ENCODE results near the gene ACOXL.
A peak's percentile ranks its signal among the peaks of the same experiment; 100 is the strongest.

Gene ACOXL

GRCh38 chr2:111050701-111051376 lies 318.5 kb downstream of the ACOXL start:
- no peaks in the 10 kb centered on the region for H3K9me3 ChIP-seq (ENCODE audit: control insufficient read depth, low read length)
- no peak overlapping the region for H3K4me3 ChIP-seq (ENCODE audit: insufficient read depth in 1 of 2, low read depth in 1 of 2, low read length in 2 of 2)
- no peak overlapping the region for H2AFZ ChIP-seq (ENCODE audit: low read depth, low read length)
- H3K4ac ChIP-seq (ENCODE audit: low read depth in 1 of 2, low read length in 2 of 2) = no peak overlapping the region
- H3K27me3 ChIP-seq (ENCODE audit: control insufficient read depth in 1 of 2, insufficient read depth in 1 of 2, low read length in 2 of 2) = peaks cover 73 to 92% of the 10 kb centered on the region in 2 experiments
- no peak overlapping the region for H2BK120ac ChIP-seq (ENCODE audit: low read depth, low read length)
- no peak overlapping the region for H2BK5ac ChIP-seq (ENCODE audit: low read depth, low read length, poor library complexity, severe bottlenecking)
- H3K4me2 ChIP-seq (ENCODE audit: low read length, poor library complexity, severe bottlenecking) = no peak overlapping the region
- H4K8ac ChIP-seq (ENCODE audit: low read length) = no peak overlapping the region
- no peak overlapping the region for H3K18ac ChIP-seq (ENCODE audit: low read depth in 1 of 2, low read length in 2 of 2)
- H3K4me1 ChIP-seq (ENCODE audit: control insufficient read depth, insufficient read depth, low read depth, low read length) = peaks cover 11% of the 10 kb centered on the region
- H3K9ac ChIP-seq (ENCODE audit: low read length) = no peak overlapping the region
- H2BK15ac ChIP-seq (ENCODE audit: low read depth, poor library complexity, severe bottlenecking) = no peak overlapping the region
- DNase-seq = no peak
- no peak overlapping the region for H2AK5ac ChIP-seq (ENCODE audit: low read length, severe bottlenecking)
- no peak overlapping the region for H3K14ac ChIP-seq (ENCODE audit: low read length in 2 of 2)
- no peak overlapping the region for H2BK12ac ChIP-seq (ENCODE audit: low read length in 2 of 2)
- no peaks in the 10 kb centered on the region for H3K36me3 ChIP-seq (ENCODE audit: control insufficient read depth in 1 of 2, insufficient read depth in 2 of 2, low read depth in 1 of 2, low read length in 2 of 2)
- no peaks in the 10 kb centered on the region for H3K79me1 ChIP-seq (replicated peaks; ENCODE audit: low read length, poor library complexity, severe bottlenecking)
- H3K27ac ChIP-seq (ENCODE audit: low read length, poor library complexity, severe bottlenecking) = no peak overlapping the region
- H4K91ac ChIP-seq (ENCODE audit: low read length) = no peak overlapping the region
- no peak overlapping the region for H3K23ac ChIP-seq (ENCODE audit: low read length in 2 of 2)
- 80% methylated on average over 6 of the region's 9 CpGs for WGBS

GRCh38 chr2:111052621-111053020 lies 320.2 kb downstream of the ACOXL start:
- H4K8ac ChIP-seq (ENCODE audit: low read length) = no peak overlapping the region
- H2BK5ac ChIP-seq (ENCODE audit: low read depth, low read length, poor library complexity, severe bottlenecking) = no peak overlapping the region
- no peak overlapping the region for H2BK12ac ChIP-seq (ENCODE audit: low read length in 2 of 2)

GRCh38 chr2:111053266-111053665 lies 320.9 kb downstream of the ACOXL start:
- Histone ChIP-seq H3K4me1 (ENCODE audit: control insufficient read depth, insufficient read depth, low read depth, low read length) (peaks cover 11% of the 10 kb centered on the region), H2AK5ac (ENCODE audit: low read length, severe bottlenecking) (no peak overlapping the region), H3K27me3 (ENCODE audit: control insufficient read depth in 1 of 2, insufficient read depth in 1 of 2, low read length in 2 of 2) (peaks cover 75 to 91% of the 10 kb centered on the region in 2 experiments), H3K27ac (ENCODE audit: low read length, poor library complexity, severe bottlenecking) (no peak overlapping the region), H2BK120ac (ENCODE audit: low read depth, low read length) (no peak overlapping the region), H3K4me2 (ENCODE audit: low read length, poor library complexity, severe bottlenecking) (no peak overlapping the region), H3K9me3 (ENCODE audit: control insufficient read depth, low read length) (no peaks in the 10 kb centered on the region), H3K9ac (ENCODE audit: low read length) (no peak overlapping the region), H2BK15ac (ENCODE audit: low read depth, poor library complexity, severe bottlenecking) (no peak overlapping the region), H3K79me1 (replicated peaks; ENCODE audit: low read length, poor library complexity, severe bottlenecking) (no peaks in the 10 kb centered on the region), H3K36me3 (ENCODE audit: control insufficient read depth in 1 of 2, insufficient read depth in 2 of 2, low read depth in 1 of 2, low read length in 2 of 2) (no peaks in the 10 kb centered on the region), H3K4me3 (ENCODE audit: insufficient read depth in 1 of 2, low read depth in 1 of 2, low read length in 2 of 2) (no peak overlapping the region), H4K8ac (ENCODE audit: low read length) (no peak overlapping the region), H2AFZ (ENCODE audit: low read depth, low read length) (no peak overlapping the region), H3K14ac (ENCODE audit: low read length in 2 of 2) (no peak overlapping the region), H4K91ac (ENCODE audit: low read length) (no peak overlapping the region), H3K18ac (ENCODE audit: low read depth in 1 of 2, low read length in 2 of 2) (no peak overlapping the region), H2BK12ac (ENCODE audit: low read length in 2 of 2) (no peak overlapping the region), H3K4ac (ENCODE audit: low read depth in 1 of 2, low read length in 2 of 2) (no peak overlapping the region), H3K23ac (ENCODE audit: low read length in 2 of 2) (no peak overlapping the region), H2BK5ac (ENCODE audit: low read depth, low read length, poor library complexity, severe bottlenecking) (no peak overlapping the region)
- 43% methylated on average over 1 of the region's 1 CpG for WGBS
- DNase-seq = no peak

More at GRCh38 chr2:111052621-111053020, 320.2 kb downstream of the ACOXL start:
- no peak overlapping the region for H2BK120ac ChIP-seq (ENCODE audit: low read depth, low read length)
- H3K4me1 ChIP-seq (ENCODE audit: control insufficient read depth, insufficient read depth, low read depth, low read length) = peaks cover 11% of the 10 kb centered on the region
- H3K14ac ChIP-seq (ENCODE audit: low read length in 2 of 2) = no peak overlapping the region
- H2BK15ac ChIP-seq (ENCODE audit: low read depth, poor library complexity, severe bottlenecking) = no peak overlapping the region
- no peak overlapping the region for H4K91ac ChIP-seq (ENCODE audit: low read length)
- H3K4me2 ChIP-seq (ENCODE audit: low read length, poor library complexity, severe bottlenecking) = no peak overlapping the region
- H3K4me3 ChIP-seq (ENCODE audit: insufficient read depth in 1 of 2, low read depth in 1 of 2, low read length in 2 of 2) = no peak overlapping the region
- no peak overlapping the region for H3K27ac ChIP-seq (ENCODE audit: low read length, poor library complexity, severe bottlenecking)
- no peak overlapping the region for H2AFZ ChIP-seq (ENCODE audit: low read depth, low read length)
- no peak overlapping the region for H3K4ac ChIP-seq (ENCODE audit: low read depth in 1 of 2, low read length in 2 of 2)
- H3K23ac ChIP-seq (ENCODE audit: low read length in 2 of 2) = no peak overlapping the region
- peaks cover 68 to 93% of the 10 kb centered on the region in 2 experiments for H3K27me3 ChIP-seq (ENCODE audit: control insufficient read depth in 1 of 2, insufficient read depth in 1 of 2, low read length in 2 of 2)
- H3K9ac ChIP-seq (ENCODE audit: low read length) = no peak overlapping the region
- no peak overlapping the region for H2AK5ac ChIP-seq (ENCODE audit: low read length, severe bottlenecking)
- H3K79me1 ChIP-seq (replicated peaks; ENCODE audit: low read length, poor library complexity, severe bottlenecking) = no peaks in the 10 kb centered on the region
- no peak for DNase-seq
- H3K9me3 ChIP-seq (ENCODE audit: control insufficient read depth, low read length) = no peaks in the 10 kb centered on the region
- 79% methylated on average over 6 of the region's 6 CpGs for WGBS
- H3K36me3 ChIP-seq (ENCODE audit: control insufficient read depth in 1 of 2, insufficient read depth in 2 of 2, low read depth in 1 of 2, low read length in 2 of 2) = no peaks in the 10 kb centered on the region
- no peak overlapping the region for H3K18ac ChIP-seq (ENCODE audit: low read depth in 1 of 2, low read length in 2 of 2)

- Histone ChIP-seq H2BK12ac (ENCODE audit: low read length in 2 of 2) (no peak overlapping the region), H2BK120ac (ENCODE audit: low read depth, low read length) (no peak overlapping the region), H3K4me3 (ENCODE audit: insufficient read depth in 1 of 2, low read depth in 1 of 2, low read length in 2 of 2) (no peak overlapping the region), H2BK15ac (ENCODE audit: low read depth, poor library complexity, severe bottlenecking) (no peak overlapping the region), H3K36me3 (ENCODE audit: control insufficient read depth in 1 of 2, insufficient read depth in 2 of 2, low read depth in 1 of 2, low read length in 2 of 2) (no peaks in the 10 kb centered on the region), H2AK5ac (ENCODE audit: low read length, severe bottlenecking) (no peak overlapping the region), H2AFZ (ENCODE audit: low read depth, low read length) (no peak overlapping the region), H2BK5ac (ENCODE audit: low read depth, low read length, poor library complexity, severe bottlenecking) (no peak overlapping the region), H3K9ac (ENCODE audit: low read length) (no peak overlapping the region), H3K79me1 (replicated peaks; ENCODE audit: low read length, poor library complexity, severe bottlenecking) (no peaks in the 10 kb centered on the region), H3K18ac (ENCODE audit: low read depth in 1 of 2, low read length in 2 of 2) (no peak overlapping the region), H3K27me3 (ENCODE audit: control insufficient read depth in 1 of 2, insufficient read depth in 1 of 2, low read length in 2 of 2) (peaks cover 76 to 91% of the 10 kb centered on the region in 2 experiments), H3K23ac (ENCODE audit: low read length in 2 of 2) (peak overlapping the region in 1 of 2 experiments; percentile 31), H3K9me3 (ENCODE audit: control insufficient read depth, low read length) (no peaks in the 10 kb centered on the region), H4K8ac (ENCODE audit: low read length) (no peak overlapping the region), H3K4me1 (ENCODE audit: control insufficient read depth, insufficient read depth, low read depth, low read length) (peaks cover 11% of the 10 kb centered on the region), H3K14ac (ENCODE audit: low read length in 2 of 2) (no peak overlapping the region), H3K4me2 (ENCODE audit: low read length, poor library complexity, severe bottlenecking) (no peak overlapping the region), H3K4ac (ENCODE audit: low read depth in 1 of 2, low read length in 2 of 2) (no peak overlapping the region), H4K91ac (ENCODE audit: low read length) (no peak overlapping the region), H3K27ac (ENCODE audit: low read length, poor library complexity, severe bottlenecking) (no peak overlapping the region)
- DNase-seq = no peak
- WGBS = 69% methylated on average over 5 of the region's 5 CpGs
Observed at GRCh38 chr2:111053825-111054515, 321.6 kb downstream of the ACOXL start.

Data from mesenchymal stem cell (in vitro differentiated cells and primary cell).